Liver (tissue), 9 donors: Measurements from ENCODE around the gene CHIC2. TPM values are rescaled to one million over a fixed set of nuclear protein-coding genes. Genes with fewer than 3 reads are reported as not detected.
A peak's percentile ranks its signal among the peaks of the same experiment; 100 is the strongest.

Source experiments
- DNase-seq: peaks from one replicate; pipeline ENCODE4 v3.0.0-alpha.2; 2017; ENCODE audit warnings: low spot score
- H3K27ac ChIP-seq, 2 donors: one replicate each; pipeline ENCODE4 v1.7.0; 2013; ENCODE audit warnings: inconsistent platforms in 2 of 2, low read length in 2 of 2, control low read depth in 1 of 2, low read depth in 1 of 2, mild to moderate bottlenecking in 1 of 2
- H3K27me3 ChIP-seq, 4 donors: one replicate each; pipeline versions ENCODE4 v1.6.1 to v1.7.0; 2013; ENCODE audit warnings: low read length in 3 of 4, inconsistent platforms in 1 of 4, mild to moderate bottlenecking in 1 of 4, moderate library complexity in 1 of 4; ENCODE audit not compliant: control insufficient read depth in 4 of 4, insufficient read depth in 4 of 4
- H3K36me3 ChIP-seq, 4 donors: one replicate each; pipeline versions ENCODE4 v1.6.1 to v1.7.0; 2013; ENCODE audit warnings: low read length in 3 of 4, mild to moderate bottlenecking in 3 of 4, low read depth in 1 of 4, moderate library complexity in 1 of 4; ENCODE audit not compliant: control insufficient read depth in 4 of 4, insufficient read depth in 3 of 4
- H3K4me1 ChIP-seq, 4 donors: one replicate each; pipeline versions ENCODE4 v1.6.1 to v1.7.0; 2013; ENCODE audit warnings: low read length in 3 of 4, mild to moderate bottlenecking in 3 of 4, moderate library complexity in 1 of 4; ENCODE audit not compliant: control insufficient read depth in 4 of 4, insufficient read depth in 4 of 4
- H3K4me3 ChIP-seq, 3 donors: one replicate each; pipeline versions ENCODE4 v1.6.1 to v1.7.0; 2013; ENCODE audit warnings: low read length in 3 of 3, control low read depth in 1 of 3, low read depth in 1 of 3, mild to moderate bottlenecking in 1 of 3
- H3K9ac ChIP-seq, 2 donors: one replicate each; pipeline ENCODE4 v1.7.0; 2013; ENCODE audit warnings: low read length in 2 of 2, mild to moderate bottlenecking in 2 of 2, moderate library complexity in 2 of 2, control low read depth in 1 of 2, low read depth in 1 of 2
- H3K9me3 ChIP-seq, 4 donors: one replicate each; pipeline versions ENCODE4 v1.6.1 to v1.7.0; 2013; ENCODE audit warnings: low read length in 3 of 4; ENCODE audit not compliant: control insufficient read depth in 4 of 4
- CTCF ChIP-seq: fragments of 150-350 bp; IDR thresholded peaks from 2 replicates; pipeline ENCODE4 v1.5.1; 2017; ENCODE audit warnings: improper control_type of control experiment, low read depth, low read length; ENCODE audit not compliant: missing input control
- EGR1 ChIP-seq, 2 donors: IDR thresholded peaks; 2 replicates each; pipeline ENCODE4 v1.6.1; 2016 to 2018; ENCODE audit warnings: antibody characterized with exemption in 2 of 2, low read depth in 2 of 2
- FOXA1 ChIP-seq: IDR thresholded peaks from 2 replicates; pipeline ENCODE4 v1.6.1; 2016; ENCODE audit warnings: antibody characterized with exemption
- FOXA2 ChIP-seq: IDR thresholded peaks from 2 replicates; pipeline ENCODE4 v1.6.1; 2016; ENCODE audit warnings: antibody characterized with exemption
- GABPA ChIP-seq, 2 donors: IDR thresholded peaks in 1 of 2; conservative IDR thresholded peaks in 1 of 2; 2 replicates each; pipeline ENCODE4 v1.6.1; 2016; ENCODE audit warnings: antibody characterized with exemption in 2 of 2, mild to moderate bottlenecking in 1 of 2, moderate library complexity in 1 of 2
- HNF4A ChIP-seq, 2 donors: conservative IDR thresholded peaks; 2 replicates each; pipeline ENCODE4 v1.6.1; 2016; ENCODE audit warnings: antibody characterized with exemption in 2 of 2, mild to moderate bottlenecking in 2 of 2
- HNF4G ChIP-seq: IDR thresholded peaks from 2 replicates; pipeline ENCODE4 v1.6.1; 2016; ENCODE audit warnings: antibody characterized with exemption
- JUND ChIP-seq, 2 donors: IDR thresholded peaks; 2 replicates each; pipeline ENCODE4 v1.6.1; 2016; ENCODE audit warnings: antibody characterized with exemption in 2 of 2
- MAX ChIP-seq: IDR thresholded peaks from 2 replicates; pipeline ENCODE4 v1.6.1; 2016; ENCODE audit warnings: antibody characterized with exemption
- NR2F2 ChIP-seq: IDR thresholded peaks from 2 replicates; pipeline ENCODE4 v1.6.1; 2016; ENCODE audit warnings: antibody characterized with exemption
- RAD21 ChIP-seq, 2 donors: IDR thresholded peaks; 2 replicates each; pipeline ENCODE4 v1.6.1; 2016; ENCODE audit warnings: antibody characterized with exemption in 2 of 2, mild to moderate bottlenecking in 2 of 2
- RXRA ChIP-seq, 2 donors: IDR thresholded peaks; 2 replicates each; pipeline ENCODE4 v1.6.1; 2017 to 2018; ENCODE audit warnings: antibody characterized with exemption in 2 of 2, mild to moderate bottlenecking in 1 of 2
- SP1 ChIP-seq: IDR thresholded peaks from 2 replicates; pipeline ENCODE4 v1.6.1; 2018; ENCODE audit warnings: antibody characterized with exemption, mild to moderate bottlenecking
- TAF1 ChIP-seq: conservative IDR thresholded peaks from 2 replicates; pipeline ENCODE4 v1.6.1; 2016; ENCODE audit warnings: antibody characterized with exemption, mild to moderate bottlenecking
- YY1 ChIP-seq: IDR thresholded peaks from 2 replicates; pipeline ENCODE4 v1.6.1; 2016; ENCODE audit warnings: antibody characterized with exemption, mild to moderate bottlenecking
- WGBS: extraction: QIAGEN DNeasy Blood & Tissue Kit; methylation state at CpG from one replicate; pipeline ENCODE4 v1.1.7; 2013; 5-methylcytosine and 5-hydroxymethylcytosine counted together
- polyA plus RNA-seq, 2 donors: library from polyadenylated mRNA; stranded (reverse) in 1 of 2; unstranded in 1 of 2; fragments of 200-250 nt in 1 of 2; fragments of >200 nt in 1 of 2; fragmentation: Nextera tagmentation in 1 of 2; extraction: Ambion mirVana in 1 of 2; gene quantifications; one replicate each; pipeline versions ENCODE4 v1.2.1 to v1.2.3, GENCODE V29; 2013 to 2015
- total RNA-seq, 2 donors: library from RNA; depleted of rRNA; stranded (reverse); fragments of >200 nt; gene quantifications; one replicate each; pipeline ENCODE4 v1.2.3, GENCODE V29; 2014
- TF ChIP-seq, protein P1 (sequence below): IDR thresholded peaks from 2 replicates; pipeline ENCODE4 v1.6.1; 2016; ENCODE audit warnings: antibody characterized with exemption
- TF ChIP-seq, protein P2 (sequence below): IDR thresholded peaks from 2 replicates; pipeline ENCODE4 v1.6.1; 2016; ENCODE audit warnings: antibody characterized with exemption, mild to moderate bottlenecking
- TF ChIP-seq, protein P3 (sequence below): IDR thresholded peaks from 2 replicates; pipeline ENCODE4 v1.6.1; 2016; ENCODE audit warnings: antibody characterized with exemption
- donor health status: healthy.
- donor health status: healthy.
- donor health status: healthy.
- donor health status: healthy.
- donor health status: healthy.

The CHIC2 gene
- total and polyA plus RNA-seq, 4 donors: 9.3 to 26.2 (median 18.4) TPM

DNA sequence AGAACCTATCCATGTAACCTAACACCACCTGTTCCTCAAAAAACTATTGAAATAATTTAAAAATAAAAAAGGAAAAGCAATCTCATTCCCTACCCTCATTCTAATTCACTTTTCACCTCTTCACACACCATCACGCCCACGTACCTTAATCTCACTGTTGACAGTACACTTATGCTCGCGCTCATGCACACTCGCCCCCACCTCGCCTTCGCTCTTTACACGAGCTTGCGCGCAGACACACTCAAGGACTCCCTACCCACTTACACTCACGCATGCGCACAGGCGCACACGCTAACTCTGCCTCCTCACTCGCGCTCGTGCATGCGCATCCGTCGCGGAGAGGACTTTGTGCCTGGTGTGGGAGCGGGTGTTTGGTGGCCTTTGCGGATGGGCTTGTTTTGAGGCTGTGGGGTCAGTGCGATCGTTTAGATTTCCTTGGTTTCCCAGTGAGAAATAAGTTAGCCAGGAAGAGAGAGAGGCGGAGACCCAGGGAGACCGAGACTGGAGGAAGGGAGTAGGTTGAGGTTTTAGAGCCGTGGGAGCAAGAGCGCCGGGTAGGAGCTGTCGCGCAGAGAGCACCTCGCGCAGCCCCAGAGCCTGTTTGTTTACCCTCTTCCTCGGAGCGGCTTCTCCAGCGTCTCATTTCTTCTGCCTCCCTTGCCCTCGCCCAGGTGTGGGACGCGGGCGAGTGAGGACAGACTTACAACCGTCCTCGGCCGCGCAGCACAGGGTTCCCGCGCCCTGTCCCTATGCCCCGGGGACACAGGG, 27.4 kb upstream of the CHIC2 start:
- Histone ChIP-seq H3K4me1 (peaks cover 0 to 26% (median 11%) of the 10 kb centered on the region in 4 donors), H3K27ac (peak overlapping the region; percentile 82 to 95), H3K9me3 (no peaks in the 10 kb centered on the region), H3K9ac (peak overlapping the region; percentile 67 to 86), H3K27me3 (peaks cover 0 to 3% (median 0%) of the 10 kb centered on the region in 4 donors), H3K4me3 (peak overlapping the region; percentile 49 to 59 (median 52)), H3K36me3 (no peaks in the 10 kb centered on the region)
- TF ChIP-seq, protein P1, sequence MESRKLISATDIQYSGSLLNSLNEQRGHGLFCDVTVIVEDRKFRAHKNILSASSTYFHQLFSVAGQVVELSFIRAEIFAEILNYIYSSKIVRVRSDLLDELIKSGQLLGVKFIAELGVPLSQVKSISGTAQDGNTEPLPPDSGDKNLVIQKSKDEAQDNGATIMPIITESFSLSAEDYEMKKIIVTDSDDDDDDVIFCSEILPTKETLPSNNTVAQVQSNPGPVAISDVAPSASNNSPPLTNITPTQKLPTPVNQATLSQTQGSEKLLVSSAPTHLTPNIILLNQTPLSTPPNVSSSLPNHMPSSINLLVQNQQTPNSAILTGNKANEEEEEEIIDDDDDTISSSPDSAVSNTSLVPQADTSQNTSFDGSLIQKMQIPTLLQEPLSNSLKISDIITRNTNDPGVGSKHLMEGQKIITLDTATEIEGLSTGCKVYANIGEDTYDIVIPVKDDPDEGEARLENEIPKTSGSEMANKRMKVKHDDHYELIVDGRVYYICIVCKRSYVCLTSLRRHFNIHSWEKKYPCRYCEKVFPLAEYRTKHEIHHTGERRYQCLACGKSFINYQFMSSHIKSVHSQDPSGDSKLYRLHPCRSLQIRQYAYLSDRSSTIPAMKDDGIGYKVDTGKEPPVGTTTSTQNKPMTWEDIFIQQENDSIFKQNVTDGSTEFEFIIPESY: peak; percentile 47
- TF ChIP-seq RAD21 (IDR thresholded peaks at IDR 0.05) (peak; percentile 5 to 36), HNF4G (peak; percentile 7), NR2F2 (no peak), HNF4A (conservative IDR thresholded peaks at IDR 0.05) (peak; percentile 44 to 49), TAF1 (peak; percentile 60), EGR1 (IDR thresholded peaks at IDR 0.05; ENCODE audit: low read depth in 2 of 2) (no peak), YY1 (no peak), RXRA (IDR thresholded peaks at IDR 0.05) (peak in 1 of 2 donors; percentile 23), MAX (peak; percentile 48), FOXA2 (no peak), GABPA (IDR thresholded peaks at IDR 0.05 in 1 of 2, conservative IDR thresholded peaks at IDR 0.05 in 1 of 2) (no peak), FOXA1 (no peak), CTCF (no peak), JUND (IDR thresholded peaks at IDR 0.05) (no peak), SP1 (peak; percentile 57)
- TF ChIP-seq, protein P2, sequence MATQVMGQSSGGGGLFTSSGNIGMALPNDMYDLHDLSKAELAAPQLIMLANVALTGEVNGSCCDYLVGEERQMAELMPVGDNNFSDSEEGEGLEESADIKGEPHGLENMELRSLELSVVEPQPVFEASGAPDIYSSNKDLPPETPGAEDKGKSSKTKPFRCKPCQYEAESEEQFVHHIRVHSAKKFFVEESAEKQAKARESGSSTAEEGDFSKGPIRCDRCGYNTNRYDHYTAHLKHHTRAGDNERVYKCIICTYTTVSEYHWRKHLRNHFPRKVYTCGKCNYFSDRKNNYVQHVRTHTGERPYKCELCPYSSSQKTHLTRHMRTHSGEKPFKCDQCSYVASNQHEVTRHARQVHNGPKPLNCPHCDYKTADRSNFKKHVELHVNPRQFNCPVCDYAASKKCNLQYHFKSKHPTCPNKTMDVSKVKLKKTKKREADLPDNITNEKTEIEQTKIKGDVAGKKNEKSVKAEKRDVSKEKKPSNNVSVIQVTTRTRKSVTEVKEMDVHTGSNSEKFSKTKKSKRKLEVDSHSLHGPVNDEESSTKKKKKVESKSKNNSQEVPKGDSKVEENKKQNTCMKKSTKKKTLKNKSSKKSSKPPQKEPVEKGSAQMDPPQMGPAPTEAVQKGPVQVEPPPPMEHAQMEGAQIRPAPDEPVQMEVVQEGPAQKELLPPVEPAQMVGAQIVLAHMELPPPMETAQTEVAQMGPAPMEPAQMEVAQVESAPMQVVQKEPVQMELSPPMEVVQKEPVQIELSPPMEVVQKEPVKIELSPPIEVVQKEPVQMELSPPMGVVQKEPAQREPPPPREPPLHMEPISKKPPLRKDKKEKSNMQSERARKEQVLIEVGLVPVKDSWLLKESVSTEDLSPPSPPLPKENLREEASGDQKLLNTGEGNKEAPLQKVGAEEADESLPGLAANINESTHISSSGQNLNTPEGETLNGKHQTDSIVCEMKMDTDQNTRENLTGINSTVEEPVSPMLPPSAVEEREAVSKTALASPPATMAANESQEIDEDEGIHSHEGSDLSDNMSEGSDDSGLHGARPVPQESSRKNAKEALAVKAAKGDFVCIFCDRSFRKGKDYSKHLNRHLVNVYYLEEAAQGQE: no peak
- TF ChIP-seq, protein P3, sequence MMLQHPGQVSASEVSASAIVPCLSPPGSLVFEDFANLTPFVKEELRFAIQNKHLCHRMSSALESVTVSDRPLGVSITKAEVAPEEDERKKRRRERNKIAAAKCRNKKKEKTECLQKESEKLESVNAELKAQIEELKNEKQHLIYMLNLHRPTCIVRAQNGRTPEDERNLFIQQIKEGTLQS: no peak
- DNase-seq: peak; percentile 54
- under 1% methylated on average over 48 of the region's 48 CpGs for WGBS
